Liver (tissue), 9 donors: ENCODE measurements around the gene SLC8A2. TPM values are rescaled to one million over a fixed set of nuclear protein-coding genes. Genes with fewer than 3 reads are reported as not detected.

ENCODE experiments used
- DNase-seq: peaks from one replicate; pipeline ENCODE4 v3.0.0-alpha.2; 2017; ENCODE audit warnings: low spot score
- H3K27ac ChIP-seq, 2 donors: one replicate each; pipeline ENCODE4 v1.7.0; 2013; ENCODE audit warnings: inconsistent platforms in 2 of 2, low read length in 2 of 2, control low read depth in 1 of 2, low read depth in 1 of 2, mild to moderate bottlenecking in 1 of 2
- H3K27me3 ChIP-seq, 4 donors: one replicate each; pipeline versions ENCODE4 v1.6.1 to v1.7.0; 2013; ENCODE audit warnings: low read length in 3 of 4, inconsistent platforms in 1 of 4, mild to moderate bottlenecking in 1 of 4, moderate library complexity in 1 of 4; ENCODE audit not compliant: control insufficient read depth in 4 of 4, insufficient read depth in 4 of 4
- H3K36me3 ChIP-seq, 4 donors: one replicate each; pipeline versions ENCODE4 v1.6.1 to v1.7.0; 2013; ENCODE audit warnings: low read length in 3 of 4, mild to moderate bottlenecking in 3 of 4, low read depth in 1 of 4, moderate library complexity in 1 of 4; ENCODE audit not compliant: control insufficient read depth in 4 of 4, insufficient read depth in 3 of 4
- H3K4me1 ChIP-seq, 4 donors: one replicate each; pipeline versions ENCODE4 v1.6.1 to v1.7.0; 2013; ENCODE audit warnings: low read length in 3 of 4, mild to moderate bottlenecking in 3 of 4, moderate library complexity in 1 of 4; ENCODE audit not compliant: control insufficient read depth in 4 of 4, insufficient read depth in 4 of 4
- H3K4me3 ChIP-seq, 3 donors: one replicate each; pipeline versions ENCODE4 v1.6.1 to v1.7.0; 2013; ENCODE audit warnings: low read length in 3 of 3, control low read depth in 1 of 3, low read depth in 1 of 3, mild to moderate bottlenecking in 1 of 3
- H3K9ac ChIP-seq, 2 donors: one replicate each; pipeline ENCODE4 v1.7.0; 2013; ENCODE audit warnings: low read length in 2 of 2, mild to moderate bottlenecking in 2 of 2, moderate library complexity in 2 of 2, control low read depth in 1 of 2, low read depth in 1 of 2
- H3K9me3 ChIP-seq, 4 donors: one replicate each; pipeline versions ENCODE4 v1.6.1 to v1.7.0; 2013; ENCODE audit warnings: low read length in 3 of 4; ENCODE audit not compliant: control insufficient read depth in 4 of 4
- EGR1 ChIP-seq, 2 donors: IDR thresholded peaks; 2 replicates each; pipeline ENCODE4 v1.6.1; 2016 to 2018; ENCODE audit warnings: antibody characterized with exemption in 2 of 2, low read depth in 2 of 2
- FOXA2 ChIP-seq: IDR thresholded peaks from 2 replicates; pipeline ENCODE4 v1.6.1; 2016; ENCODE audit warnings: antibody characterized with exemption
- HNF4A ChIP-seq, 2 donors: conservative IDR thresholded peaks; 2 replicates each; pipeline ENCODE4 v1.6.1; 2016; ENCODE audit warnings: antibody characterized with exemption in 2 of 2, mild to moderate bottlenecking in 2 of 2
- HNF4G ChIP-seq: IDR thresholded peaks from 2 replicates; pipeline ENCODE4 v1.6.1; 2016; ENCODE audit warnings: antibody characterized with exemption
- JUND ChIP-seq, 2 donors: IDR thresholded peaks; 2 replicates each; pipeline ENCODE4 v1.6.1; 2016; ENCODE audit warnings: antibody characterized with exemption in 2 of 2
- NR2F2 ChIP-seq: IDR thresholded peaks from 2 replicates; pipeline ENCODE4 v1.6.1; 2016; ENCODE audit warnings: antibody characterized with exemption
- RAD21 ChIP-seq, 2 donors: IDR thresholded peaks; 2 replicates each; pipeline ENCODE4 v1.6.1; 2016; ENCODE audit warnings: antibody characterized with exemption in 2 of 2, mild to moderate bottlenecking in 2 of 2
- SP1 ChIP-seq: IDR thresholded peaks from 2 replicates; pipeline ENCODE4 v1.6.1; 2018; ENCODE audit warnings: antibody characterized with exemption, mild to moderate bottlenecking
- TAF1 ChIP-seq: conservative IDR thresholded peaks from 2 replicates; pipeline ENCODE4 v1.6.1; 2016; ENCODE audit warnings: antibody characterized with exemption, mild to moderate bottlenecking
- YY1 ChIP-seq: IDR thresholded peaks from 2 replicates; pipeline ENCODE4 v1.6.1; 2016; ENCODE audit warnings: antibody characterized with exemption, mild to moderate bottlenecking
- WGBS: extraction: QIAGEN DNeasy Blood & Tissue Kit; methylation state at CpG from one replicate; pipeline ENCODE4 v1.1.7; 2013; 5-methylcytosine and 5-hydroxymethylcytosine counted together
- polyA plus RNA-seq, 2 donors: library from polyadenylated mRNA; stranded (reverse) in 1 of 2; unstranded in 1 of 2; fragments of 200-250 nt in 1 of 2; fragments of >200 nt in 1 of 2; fragmentation: Nextera tagmentation in 1 of 2; extraction: Ambion mirVana in 1 of 2; gene quantifications; one replicate each; pipeline versions ENCODE4 v1.2.1 to v1.2.3, GENCODE V29; 2013 to 2015
- total RNA-seq, 2 donors: library from RNA; depleted of rRNA; stranded (reverse); fragments of >200 nt; gene quantifications; one replicate each; pipeline ENCODE4 v1.2.3, GENCODE V29; 2014
- TF ChIP-seq, protein P1 (sequence below): IDR thresholded peaks from 2 replicates; pipeline ENCODE4 v1.6.1; 2016; ENCODE audit warnings: antibody characterized with exemption
- TF ChIP-seq, protein P2 (sequence below): IDR thresholded peaks from 2 replicates; pipeline ENCODE4 v1.6.1; 2016; ENCODE audit warnings: antibody characterized with exemption
- TF ChIP-seq, protein P3 (sequence below): fragments of 150-350 bp; IDR thresholded peaks from 2 replicates; pipeline ENCODE4 v1.5.1; 2017; ENCODE audit warnings: improper control_type of control experiment, low read depth, low read length; ENCODE audit not compliant: missing input control
- TF ChIP-seq, protein P4 (sequence below): IDR thresholded peaks from 2 replicates; pipeline ENCODE4 v1.6.1; 2016; ENCODE audit warnings: antibody characterized with exemption, mild to moderate bottlenecking
- donor health status: healthy.
- donor health status: healthy.
- donor health status: healthy.
- donor health status: healthy.
- donor health status: healthy.

Gene SLC8A2
- total and polyA plus RNA-seq, 4 donors: 0.01 to 0.25 TPM; not detected in 2

DNA sequence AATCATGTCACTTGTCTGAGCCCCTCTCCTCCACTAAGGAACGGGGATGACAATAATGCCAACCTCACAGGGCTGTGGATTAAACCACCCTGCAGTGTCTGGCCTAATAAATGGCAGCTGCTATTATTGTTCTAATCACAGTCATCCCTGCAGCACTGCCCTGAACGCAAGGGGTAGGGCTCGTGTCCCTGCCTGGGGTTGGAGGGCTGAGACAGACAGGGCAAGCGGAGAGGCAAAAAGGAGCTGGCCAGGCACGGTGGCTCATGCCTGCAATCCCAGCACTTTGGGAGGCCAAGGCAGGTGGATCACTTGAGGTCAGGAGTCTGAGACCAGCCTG is 22.5 kb upstream of the SLC8A2 start (continued):
- no peak for TF ChIP-seq SP1

- Histone ChIP-seq H3K4me3 (no peak overlapping the region), H3K9ac (no peak overlapping the region), H3K9me3 (no peaks in the 10 kb centered on the region), H3K27me3 (no peaks in the 10 kb centered on the region), H3K36me3 (peaks cover 25 to 79% (median 36%) of the 10 kb centered on the region in 4 donors), H3K27ac (no peak overlapping the region), H3K4me1 (peaks cover 0 to 4% (median 1%) of the 10 kb centered on the region in 4 donors)
- TF ChIP-seq FOXA2 (no peak), NR2F2 (no peak), TAF1 (no peak), JUND (IDR thresholded peaks at IDR 0.05) (no peak), YY1 (no peak), SP1 (no peak), HNF4G (no peak)
- TF ChIP-seq, protein P1, sequence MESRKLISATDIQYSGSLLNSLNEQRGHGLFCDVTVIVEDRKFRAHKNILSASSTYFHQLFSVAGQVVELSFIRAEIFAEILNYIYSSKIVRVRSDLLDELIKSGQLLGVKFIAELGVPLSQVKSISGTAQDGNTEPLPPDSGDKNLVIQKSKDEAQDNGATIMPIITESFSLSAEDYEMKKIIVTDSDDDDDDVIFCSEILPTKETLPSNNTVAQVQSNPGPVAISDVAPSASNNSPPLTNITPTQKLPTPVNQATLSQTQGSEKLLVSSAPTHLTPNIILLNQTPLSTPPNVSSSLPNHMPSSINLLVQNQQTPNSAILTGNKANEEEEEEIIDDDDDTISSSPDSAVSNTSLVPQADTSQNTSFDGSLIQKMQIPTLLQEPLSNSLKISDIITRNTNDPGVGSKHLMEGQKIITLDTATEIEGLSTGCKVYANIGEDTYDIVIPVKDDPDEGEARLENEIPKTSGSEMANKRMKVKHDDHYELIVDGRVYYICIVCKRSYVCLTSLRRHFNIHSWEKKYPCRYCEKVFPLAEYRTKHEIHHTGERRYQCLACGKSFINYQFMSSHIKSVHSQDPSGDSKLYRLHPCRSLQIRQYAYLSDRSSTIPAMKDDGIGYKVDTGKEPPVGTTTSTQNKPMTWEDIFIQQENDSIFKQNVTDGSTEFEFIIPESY: no peak
- TF ChIP-seq, protein P2, sequence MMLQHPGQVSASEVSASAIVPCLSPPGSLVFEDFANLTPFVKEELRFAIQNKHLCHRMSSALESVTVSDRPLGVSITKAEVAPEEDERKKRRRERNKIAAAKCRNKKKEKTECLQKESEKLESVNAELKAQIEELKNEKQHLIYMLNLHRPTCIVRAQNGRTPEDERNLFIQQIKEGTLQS: no peak
- TF ChIP-seq, protein P3, sequence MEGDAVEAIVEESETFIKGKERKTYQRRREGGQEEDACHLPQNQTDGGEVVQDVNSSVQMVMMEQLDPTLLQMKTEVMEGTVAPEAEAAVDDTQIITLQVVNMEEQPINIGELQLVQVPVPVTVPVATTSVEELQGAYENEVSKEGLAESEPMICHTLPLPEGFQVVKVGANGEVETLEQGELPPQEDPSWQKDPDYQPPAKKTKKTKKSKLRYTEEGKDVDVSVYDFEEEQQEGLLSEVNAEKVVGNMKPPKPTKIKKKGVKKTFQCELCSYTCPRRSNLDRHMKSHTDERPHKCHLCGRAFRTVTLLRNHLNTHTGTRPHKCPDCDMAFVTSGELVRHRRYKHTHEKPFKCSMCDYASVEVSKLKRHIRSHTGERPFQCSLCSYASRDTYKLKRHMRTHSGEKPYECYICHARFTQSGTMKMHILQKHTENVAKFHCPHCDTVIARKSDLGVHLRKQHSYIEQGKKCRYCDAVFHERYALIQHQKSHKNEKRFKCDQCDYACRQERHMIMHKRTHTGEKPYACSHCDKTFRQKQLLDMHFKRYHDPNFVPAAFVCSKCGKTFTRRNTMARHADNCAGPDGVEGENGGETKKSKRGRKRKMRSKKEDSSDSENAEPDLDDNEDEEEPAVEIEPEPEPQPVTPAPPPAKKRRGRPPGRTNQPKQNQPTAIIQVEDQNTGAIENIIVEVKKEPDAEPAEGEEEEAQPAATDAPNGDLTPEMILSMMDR: no peak
- no peak for DNase-seq
- 87% methylated on average over 18 of the region's 18 CpGs for WGBS
Observed at GRCh38 chr19:47493378-47494210, 21.9 kb upstream of the SLC8A2 start.

- H3K9ac ChIP-seq: no peak overlapping the region
- H3K9me3 ChIP-seq: no peaks in the 10 kb centered on the region
- no peak overlapping the region for H3K27ac ChIP-seq
- H3K36me3 ChIP-seq: peaks cover 31 to 79% (median 36%) of the 10 kb centered on the region in 4 donors
- H3K4me1 ChIP-seq: peaks cover 0 to 4% (median 1%) of the 10 kb centered on the region in 4 donors
- H3K27me3 ChIP-seq: no peaks in the 10 kb centered on the region
- 85% methylated on average over 23 of the region's 23 CpGs for whole genome bisulfite sequencing
- no peak overlapping the region for H3K4me3 ChIP-seq
- no peak for DNase-seq
- TF ChIP-seq JUND (IDR thresholded peaks at IDR 0.05): no peak
- no peak for TF ChIP-seq RAD21 (IDR thresholded peaks at IDR 0.05)
- TF ChIP-seq, protein P1: no peak
- TF ChIP-seq, protein P2: no peak
- TF ChIP-seq TAF1: no peak
- TF ChIP-seq, protein P3: no peak
- no peak for TF ChIP-seq YY1
- TF ChIP-seq, protein P4, sequence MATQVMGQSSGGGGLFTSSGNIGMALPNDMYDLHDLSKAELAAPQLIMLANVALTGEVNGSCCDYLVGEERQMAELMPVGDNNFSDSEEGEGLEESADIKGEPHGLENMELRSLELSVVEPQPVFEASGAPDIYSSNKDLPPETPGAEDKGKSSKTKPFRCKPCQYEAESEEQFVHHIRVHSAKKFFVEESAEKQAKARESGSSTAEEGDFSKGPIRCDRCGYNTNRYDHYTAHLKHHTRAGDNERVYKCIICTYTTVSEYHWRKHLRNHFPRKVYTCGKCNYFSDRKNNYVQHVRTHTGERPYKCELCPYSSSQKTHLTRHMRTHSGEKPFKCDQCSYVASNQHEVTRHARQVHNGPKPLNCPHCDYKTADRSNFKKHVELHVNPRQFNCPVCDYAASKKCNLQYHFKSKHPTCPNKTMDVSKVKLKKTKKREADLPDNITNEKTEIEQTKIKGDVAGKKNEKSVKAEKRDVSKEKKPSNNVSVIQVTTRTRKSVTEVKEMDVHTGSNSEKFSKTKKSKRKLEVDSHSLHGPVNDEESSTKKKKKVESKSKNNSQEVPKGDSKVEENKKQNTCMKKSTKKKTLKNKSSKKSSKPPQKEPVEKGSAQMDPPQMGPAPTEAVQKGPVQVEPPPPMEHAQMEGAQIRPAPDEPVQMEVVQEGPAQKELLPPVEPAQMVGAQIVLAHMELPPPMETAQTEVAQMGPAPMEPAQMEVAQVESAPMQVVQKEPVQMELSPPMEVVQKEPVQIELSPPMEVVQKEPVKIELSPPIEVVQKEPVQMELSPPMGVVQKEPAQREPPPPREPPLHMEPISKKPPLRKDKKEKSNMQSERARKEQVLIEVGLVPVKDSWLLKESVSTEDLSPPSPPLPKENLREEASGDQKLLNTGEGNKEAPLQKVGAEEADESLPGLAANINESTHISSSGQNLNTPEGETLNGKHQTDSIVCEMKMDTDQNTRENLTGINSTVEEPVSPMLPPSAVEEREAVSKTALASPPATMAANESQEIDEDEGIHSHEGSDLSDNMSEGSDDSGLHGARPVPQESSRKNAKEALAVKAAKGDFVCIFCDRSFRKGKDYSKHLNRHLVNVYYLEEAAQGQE: no peak
- no peak for TF ChIP-seq EGR1 (IDR thresholded peaks at IDR 0.05; ENCODE audit: low read depth in 2 of 2)
- no peak for TF ChIP-seq HNF4A (conservative IDR thresholded peaks at IDR 0.05)
- TF ChIP-seq SP1: no peak
Observed at GRCh38 chr19:47492571-47493377, 21.1 kb upstream of the SLC8A2 start.
